Tongue (tissue), 2 donors: ENCODE measurements around the gene FOXA1. TPM values are rescaled to one million over a fixed set of nuclear protein-coding genes. Genes with fewer than 3 reads are reported as not detected.

Experiments
- DNase-seq: peaks from one replicate; pipeline ENCODE4 v3.0.0-alpha.2; 2015
- total RNA-seq: library from RNA; depleted of rRNA; stranded (reverse); fragments of >200 nt; gene quantifications from one replicate; pipeline ENCODE4 v1.2.3, GENCODE V29; 2014

The FOXA1 gene
- total RNA-seq, 1 donor from 2014 or later: 15.9 TPM

DNA sequence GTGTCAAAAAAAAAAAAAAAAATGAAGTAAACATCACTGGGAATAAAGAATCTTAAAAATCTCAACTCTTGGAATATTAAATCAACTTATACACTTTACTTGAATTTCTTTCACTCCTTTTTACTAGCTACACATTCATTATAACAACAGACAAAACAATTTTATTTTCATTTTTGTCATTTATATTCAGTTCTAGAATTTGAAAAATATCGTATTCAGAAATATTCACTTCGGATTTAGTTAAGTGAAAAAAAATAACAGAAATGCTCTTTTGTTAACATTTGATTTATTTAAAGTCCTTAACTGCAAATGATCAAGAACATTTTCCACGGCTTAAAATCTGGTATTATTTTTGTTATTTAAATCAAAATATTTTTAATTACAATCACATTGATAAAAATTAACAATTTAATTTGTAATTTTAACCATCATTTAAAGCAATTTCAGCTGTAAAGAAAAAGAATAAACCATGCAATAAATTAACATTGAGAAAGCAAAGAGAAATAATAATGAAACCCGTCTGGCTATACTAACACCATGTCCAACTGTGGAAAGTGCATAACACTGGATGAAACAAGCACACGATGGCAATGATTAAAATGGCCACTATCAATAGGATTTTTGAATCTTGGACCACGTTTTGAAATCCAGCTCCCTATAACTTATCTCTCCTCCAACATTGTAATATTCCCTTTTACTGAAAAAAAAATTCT is 5.2 kb downstream of the FOXA1 start:
- peak; percentile 33 for DNase-seq

DNA sequence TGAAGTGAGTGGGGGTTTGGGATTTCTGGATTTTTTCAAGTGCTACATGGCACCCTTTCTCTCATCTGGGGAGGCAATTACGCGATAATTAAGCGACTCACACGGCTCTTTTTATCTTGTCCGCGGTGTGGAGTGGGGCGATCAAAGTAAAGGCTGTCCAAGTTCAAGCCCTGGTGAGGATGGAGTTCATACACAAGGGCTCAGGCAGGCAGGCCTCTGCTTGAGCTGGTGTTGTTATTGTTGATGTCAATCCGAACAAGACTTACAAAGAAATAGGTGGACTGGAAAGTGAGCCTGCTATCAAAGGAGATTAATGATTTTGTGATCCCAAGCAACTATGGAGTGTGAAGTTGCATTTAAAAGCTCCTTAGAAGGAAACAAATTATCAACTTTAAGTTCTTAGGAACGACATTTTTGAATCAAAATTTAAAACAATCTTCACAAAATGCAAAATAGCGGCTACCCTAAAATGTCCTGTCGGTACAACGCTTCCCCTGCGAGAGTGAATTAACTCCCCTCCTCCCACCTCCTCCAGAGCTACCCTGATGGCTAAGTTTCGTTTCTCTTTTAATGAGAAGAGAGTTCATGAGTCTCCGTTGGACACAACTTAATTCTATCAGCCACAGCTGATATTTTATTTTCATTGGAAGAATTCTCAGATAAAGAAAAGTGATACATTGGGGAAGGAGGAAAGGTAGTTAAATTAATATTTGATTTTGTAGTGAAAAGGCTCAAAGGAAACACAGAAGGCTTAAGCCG is 5.9 kb downstream of the FOXA1 start:
- DNase-seq: peak; percentile 42

DNA sequence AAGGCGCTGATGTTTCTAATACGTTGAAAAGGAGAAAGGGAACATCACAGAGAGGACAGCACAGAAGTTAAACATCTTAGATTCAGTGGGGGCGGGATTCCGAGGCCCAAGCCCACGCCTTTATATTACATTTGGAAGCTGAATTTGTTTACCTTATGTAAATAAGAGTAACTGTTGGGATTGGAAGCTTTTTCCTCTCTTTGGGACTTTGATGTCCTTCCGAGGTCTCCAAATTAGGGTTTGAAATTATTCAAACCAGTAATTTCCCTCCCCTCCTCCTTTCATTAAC is 6.4 kb downstream of the FOXA1 start:
- DNase-seq: peak; percentile 47

DNA sequence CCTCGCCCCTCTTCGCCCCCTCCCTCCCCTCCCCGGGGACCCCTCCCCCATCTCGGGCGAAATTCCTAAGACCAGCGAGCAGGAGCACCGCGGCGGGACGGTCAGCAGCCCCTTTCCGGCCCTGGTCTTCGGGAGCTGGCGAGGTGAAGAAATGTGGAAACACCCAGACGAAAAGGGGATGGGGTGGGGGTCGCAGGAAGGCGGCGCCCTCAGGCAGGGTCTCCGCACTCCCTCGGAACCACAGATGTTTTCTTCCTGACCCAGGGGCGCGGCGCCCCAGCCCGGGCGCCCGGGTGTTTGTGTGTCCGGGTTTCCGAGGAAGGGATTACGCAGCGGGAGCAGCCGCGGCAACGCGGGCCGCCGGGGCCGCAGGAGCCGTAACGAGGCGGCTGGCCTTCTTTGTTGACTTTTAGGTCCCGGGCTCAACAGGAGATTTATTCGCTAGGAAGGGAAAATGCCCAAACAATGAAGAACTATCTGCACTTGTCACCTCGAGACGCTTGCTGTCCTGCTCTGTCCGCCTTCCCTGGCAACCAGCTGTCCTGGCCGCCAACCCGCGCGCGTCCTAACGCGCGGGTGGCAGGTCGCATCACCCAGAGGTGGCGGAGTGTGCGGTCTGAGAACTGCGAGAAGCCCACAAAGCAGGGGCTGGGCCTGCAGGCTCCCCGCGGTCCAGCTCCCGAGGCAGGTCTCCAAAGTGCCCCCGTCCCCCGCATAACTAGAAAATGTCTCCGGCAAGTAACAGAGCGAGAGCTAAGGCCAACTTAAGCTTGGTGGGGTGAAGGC is 7.0 kb downstream of the FOXA1 start:
- peak; percentile 32 for DNase-seq

DNA sequence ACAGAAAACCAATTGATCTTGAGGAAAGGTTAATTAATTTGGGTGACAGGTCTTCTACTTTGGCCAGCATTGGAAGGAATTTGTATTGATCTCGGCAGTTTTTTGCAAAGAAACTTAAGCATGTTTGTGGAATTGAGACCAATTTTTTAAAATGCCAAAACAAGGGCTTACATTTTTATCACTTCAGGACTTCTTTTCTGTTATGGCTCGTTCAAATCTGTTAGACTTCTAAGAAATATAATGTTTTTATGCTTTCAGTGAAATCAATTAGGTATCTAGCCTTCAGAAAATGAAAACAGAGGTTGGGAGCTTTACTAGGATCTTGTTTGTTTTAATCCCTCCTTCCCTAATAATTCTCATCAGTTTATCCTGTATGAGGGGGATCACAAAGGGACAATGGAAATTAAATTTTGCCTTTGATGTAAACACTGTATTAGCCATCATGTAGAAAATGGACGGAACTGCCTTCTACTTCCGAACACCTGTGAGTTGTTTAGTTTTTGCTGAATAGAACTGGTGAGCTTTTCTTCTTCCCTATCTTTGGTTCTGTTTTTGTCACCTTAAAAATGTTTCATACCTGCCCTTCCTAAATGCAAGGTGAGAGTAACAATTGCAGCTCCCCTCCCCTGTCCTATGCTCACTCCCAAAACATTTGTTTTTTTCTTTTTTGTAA is 7.8 kb downstream of the FOXA1 start:
- peak; percentile 51 for DNase-seq

DNA sequence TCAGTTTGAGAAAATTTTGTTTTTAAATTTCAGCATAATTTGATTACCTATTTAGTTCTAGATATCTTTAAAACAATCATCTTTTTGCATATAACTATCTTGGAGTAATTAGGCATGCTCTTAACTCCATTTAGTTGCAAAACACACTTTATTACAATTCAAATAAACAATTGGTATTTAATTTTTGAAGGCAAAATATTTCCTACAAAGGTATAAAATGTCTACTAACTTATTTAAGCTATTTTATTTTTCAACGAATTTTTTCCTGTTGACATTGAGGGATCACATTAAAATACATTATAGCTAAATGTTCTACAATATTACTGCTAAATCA is 8.3 kb downstream of the FOXA1 start:
- no peak for DNase-seq

DNA sequence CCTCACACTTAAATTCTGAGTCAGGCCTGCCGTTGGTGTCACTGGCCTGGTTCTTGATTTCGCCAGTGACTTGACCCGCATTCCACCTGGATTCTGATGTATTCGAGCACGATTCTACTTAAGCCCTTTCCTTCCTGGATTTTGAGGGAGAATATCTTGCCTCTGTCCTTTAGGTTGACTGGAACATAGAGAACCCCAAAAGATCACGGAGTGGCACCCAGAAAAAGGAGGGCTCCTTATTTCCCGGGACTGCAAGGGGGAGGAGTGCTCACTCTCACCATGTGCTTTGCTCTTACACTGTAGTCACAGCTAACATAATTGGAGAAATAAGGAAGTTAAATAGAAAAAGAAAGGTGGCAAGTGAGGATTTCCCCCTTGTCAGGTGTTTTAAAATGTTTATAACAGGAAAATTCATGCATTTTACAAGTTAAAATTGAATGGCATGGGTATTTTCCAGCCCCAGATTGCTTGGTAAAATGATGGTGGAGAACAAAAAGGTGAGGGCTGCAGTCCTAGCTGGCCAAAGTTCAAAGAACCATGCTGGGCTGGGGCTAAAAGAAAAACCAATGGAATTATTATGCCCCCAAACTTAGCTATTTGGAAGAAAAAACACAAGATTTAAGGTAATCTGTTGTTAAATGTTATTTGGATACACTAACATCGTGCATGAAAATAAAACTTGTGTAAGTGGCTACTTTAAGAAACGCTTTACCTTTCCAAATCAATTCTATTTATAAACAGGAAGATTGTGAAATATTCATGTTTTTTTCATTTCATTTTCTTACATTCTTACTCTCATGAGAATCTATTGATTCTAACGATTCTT is 8.9 kb downstream of the FOXA1 start:
- no peak for DNase-seq

DNA sequence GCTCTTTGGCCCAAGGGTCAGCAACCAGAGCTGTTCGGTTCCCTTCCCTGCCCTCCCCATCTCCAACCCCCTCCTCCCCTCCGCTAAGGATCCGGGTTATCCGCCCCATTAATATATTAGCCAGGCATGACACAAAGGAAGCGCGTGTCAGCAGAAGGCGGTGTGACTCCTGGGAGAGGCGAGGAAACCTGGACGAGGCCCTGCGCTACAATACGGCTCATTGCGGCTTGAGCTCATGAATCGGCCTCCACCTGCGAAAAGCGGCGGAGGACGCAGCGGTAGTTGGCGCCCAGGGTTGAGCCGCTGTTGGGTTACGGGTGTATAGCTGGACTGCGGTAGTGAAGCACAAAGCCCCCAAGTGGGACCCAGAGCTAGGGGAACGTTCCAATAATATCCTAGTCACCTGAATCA is 9.9 kb downstream of the FOXA1 start:
- DNase-seq: no peak

DNA sequence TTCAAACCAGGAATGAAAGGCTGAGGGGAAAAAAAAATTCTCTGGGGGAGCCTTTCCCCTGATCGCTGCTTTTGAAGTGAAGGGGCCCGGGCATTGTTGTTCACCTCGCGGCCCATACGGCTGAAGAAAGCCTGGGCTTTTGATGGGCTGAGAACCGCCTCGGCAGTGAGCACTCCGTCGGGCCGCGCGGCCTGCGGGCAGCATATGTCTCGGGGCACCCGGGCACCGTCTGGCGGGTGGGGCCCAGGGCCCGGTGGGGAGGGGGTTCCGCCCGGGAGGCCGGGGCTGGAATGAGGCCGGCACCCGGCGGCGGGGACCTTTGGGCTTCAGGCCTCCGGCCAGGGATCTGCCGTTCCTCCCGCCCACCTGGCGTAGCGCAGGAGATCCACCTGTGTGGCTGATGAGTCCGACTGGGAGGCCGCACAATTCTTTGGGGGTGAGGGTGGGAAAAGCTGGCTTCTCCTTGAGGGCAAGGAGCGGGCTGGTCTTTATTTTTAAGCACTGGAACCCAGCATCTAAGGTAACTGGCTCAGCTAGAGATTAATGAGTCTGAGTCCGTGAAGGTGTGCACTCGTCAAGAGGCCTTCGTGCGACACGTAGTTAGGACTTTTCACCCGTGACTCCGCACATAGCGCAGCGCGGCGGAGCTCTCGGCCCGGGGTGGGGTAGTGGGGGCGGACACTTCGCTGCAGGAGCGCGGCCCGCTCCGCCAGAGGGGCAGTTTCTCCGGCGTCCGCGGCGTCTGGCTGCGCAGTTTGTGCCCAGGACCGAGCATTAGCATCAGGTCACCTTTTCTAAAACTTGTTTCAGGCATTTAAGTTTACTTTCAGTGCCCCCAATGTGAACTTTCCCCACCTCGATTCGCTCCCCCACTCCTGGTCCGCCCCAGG is 10.6 kb downstream of the FOXA1 start:
- no peak for DNase-seq

DNA sequence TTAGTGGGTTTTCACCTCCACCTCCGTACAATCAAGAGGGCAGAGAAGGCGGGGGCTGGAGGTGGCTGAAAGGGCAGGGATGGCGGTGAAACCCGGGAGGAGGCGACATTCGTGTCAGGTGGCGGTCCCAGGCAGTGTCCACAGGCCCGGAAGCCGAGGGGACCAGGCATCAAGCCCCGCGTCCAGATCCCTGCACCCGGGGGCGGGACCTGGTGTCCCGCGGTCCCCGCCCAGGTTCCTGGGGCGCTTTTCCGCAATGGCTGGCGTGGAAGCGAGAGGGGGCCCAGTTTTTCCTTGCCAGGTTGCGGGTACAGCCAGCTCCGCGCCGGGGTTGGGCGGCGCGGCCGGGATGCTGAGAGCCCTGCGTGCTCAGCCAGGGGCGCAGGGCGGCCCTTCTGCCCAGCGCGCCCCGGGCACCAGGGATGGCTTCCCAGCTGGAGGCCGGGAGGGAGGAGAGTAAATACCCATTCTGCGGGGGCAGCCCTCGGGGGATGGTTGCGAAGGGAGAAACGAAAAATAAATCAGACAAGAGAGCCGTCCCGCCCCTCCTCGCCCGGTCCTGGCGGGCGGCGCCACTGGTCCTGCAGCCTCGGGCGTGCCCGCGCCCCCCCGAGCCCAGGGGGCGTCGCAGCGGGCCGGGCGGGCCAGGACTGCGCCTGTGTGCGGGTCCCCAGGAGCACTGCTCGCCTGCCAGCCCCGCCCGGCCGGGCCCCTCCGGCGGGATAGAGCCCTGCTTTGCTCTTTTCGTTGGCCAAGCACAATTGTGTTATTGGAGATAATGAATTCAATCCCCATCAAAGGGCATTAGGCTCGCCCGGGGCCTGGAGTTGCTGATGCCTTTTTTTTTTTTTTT is 11.5 kb downstream of the FOXA1 start:
- DNase-seq: no peak

DNA sequence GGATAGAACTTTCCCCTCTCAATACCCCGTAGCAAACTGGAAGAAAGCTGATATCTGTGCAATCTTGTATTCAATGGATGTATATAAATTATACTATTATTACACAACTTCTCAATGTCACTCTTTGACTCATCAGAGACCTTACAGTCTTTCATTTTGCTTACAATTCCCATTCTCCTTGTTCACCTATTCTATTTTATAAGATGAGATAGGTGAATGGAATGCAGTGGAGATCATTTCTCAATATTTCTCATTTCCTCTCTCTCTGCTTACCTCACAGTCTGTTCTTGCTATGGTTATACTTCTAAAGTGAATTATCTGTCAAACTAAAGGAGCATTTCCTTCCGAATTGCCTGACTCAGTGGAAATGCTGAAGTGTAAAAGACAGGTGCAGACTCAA is 14.9 kb downstream of the FOXA1 start:
- DNase-seq: no peak

DNA sequence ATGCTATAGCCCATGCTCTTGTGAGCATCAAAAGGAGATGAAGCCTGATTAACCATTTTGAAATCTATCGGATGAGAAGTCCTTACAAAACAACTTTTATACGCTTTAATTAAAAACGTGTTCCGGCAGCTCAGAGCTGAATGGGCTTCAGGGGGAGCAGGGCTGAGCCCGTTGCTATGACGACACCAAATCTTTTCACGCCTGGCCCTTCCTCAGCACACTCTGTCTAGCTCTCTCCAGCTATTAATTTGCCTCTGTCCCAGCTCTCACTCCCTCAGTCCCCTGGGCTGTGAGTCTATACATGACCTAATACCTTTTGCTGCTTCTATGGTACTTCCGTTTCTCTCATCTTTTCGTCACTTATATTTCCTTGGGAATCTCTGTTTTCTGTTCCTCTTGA is 15.8 kb downstream of the FOXA1 start:
- DNase-seq: peak; percentile 32

DNA sequence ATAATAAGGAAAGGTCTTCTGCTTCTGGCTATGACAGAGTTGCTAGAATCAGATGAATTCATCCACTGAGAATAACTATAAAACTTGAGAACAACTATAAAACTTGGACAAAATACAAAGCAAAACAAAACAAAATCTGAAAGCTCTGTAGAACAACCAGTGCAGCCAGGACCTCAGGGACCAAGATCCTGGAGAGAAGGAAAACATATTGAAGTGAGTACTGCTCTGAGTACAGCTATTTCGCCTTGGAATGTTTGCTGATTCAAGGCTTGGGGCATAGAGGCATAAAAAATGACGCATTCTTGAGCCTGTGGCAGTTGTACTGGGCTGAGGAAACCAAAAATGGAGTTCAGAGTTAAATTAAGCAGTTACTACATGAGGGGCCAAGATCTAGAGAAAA is 21.7 kb downstream of the FOXA1 start:
- no peak for DNase-seq

DNA sequence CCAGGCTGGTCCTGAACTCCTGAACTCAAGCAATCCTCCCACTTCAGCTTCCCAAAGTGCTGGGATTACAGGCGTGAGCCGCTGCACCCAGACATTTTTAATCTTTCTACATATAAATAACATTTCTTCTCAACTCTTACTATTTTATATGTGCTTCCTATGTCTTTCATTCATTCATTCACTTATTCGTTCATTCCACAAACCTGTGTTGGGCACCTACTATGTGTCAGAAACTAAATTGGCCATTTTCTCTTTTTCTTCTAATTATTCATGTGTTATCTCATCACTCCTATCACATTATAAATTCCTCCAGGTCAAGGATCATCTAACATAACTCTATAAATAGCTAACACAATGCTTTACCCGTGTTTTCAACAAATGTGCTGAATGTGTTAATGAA is 23.7 kb downstream of the FOXA1 start:
- no peak for DNase-seq

DNA sequence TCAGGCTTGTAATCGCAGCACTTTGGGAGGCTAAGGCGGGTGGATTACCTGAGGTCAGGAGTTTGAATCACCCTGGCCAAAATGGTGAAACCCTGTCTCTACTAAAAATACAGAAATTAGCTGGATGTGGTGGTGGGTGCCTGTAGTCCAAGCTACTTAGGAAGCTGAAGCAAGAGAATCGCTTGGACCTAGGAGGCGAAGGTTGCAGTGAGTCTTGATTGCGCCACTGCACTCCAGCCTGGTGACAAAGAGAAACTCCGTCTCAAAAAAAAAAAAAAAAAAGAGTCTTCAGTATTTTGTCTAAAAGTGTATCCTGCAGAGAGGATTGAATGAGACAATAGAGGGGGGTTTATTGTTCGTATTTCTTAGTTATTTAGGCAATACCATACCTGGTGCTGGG is 25.3 kb downstream of the FOXA1 start:
- no peak for DNase-seq

DNA sequence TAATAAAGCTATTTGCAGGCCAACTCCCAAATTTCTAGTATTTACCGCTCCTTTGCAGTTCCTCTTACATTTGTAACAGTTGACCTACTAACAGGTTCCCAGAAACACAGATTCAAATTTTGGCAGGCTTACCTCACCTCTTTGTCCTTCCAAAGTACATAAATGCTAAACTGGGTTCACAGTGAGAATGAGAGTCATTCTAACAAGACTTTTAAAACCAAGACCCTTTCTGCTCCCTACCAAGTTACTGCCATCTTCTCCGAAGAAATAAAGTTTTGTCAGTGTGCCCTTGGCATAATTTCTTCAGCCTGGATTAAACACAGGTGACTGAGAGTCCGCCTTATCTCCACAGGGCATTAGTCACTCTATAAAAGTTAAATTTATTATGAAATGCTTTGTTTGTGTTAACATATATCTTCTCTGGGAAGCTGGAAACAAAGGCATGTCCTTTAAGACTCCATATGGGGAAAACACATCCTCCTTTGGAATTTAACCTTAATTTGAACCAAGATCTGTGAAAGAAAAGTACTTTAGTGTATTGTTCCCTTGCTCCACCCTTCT is 28.2 kb downstream of the FOXA1 start:
- DNase-seq: no peak

DNA sequence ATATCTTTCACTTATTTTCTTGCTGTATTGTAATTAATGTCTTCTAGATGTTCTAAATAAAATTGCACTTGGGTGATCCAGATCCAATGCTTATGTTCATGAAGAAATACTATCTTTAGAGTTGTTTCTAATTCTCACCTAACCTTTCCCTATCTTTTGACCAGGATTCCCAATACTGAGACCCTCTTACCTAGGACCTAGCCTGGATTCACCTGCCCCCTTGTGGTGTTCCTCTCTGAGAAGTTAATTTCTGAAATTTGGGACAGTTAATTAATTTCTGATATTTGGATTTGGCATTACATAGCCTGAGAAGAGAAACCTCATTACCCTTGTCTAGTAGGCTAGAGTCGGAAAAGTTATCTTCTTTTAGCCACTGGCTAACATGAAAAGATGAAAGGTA is 29.5 kb downstream of the FOXA1 start:
- DNase-seq: no peak

DNA sequence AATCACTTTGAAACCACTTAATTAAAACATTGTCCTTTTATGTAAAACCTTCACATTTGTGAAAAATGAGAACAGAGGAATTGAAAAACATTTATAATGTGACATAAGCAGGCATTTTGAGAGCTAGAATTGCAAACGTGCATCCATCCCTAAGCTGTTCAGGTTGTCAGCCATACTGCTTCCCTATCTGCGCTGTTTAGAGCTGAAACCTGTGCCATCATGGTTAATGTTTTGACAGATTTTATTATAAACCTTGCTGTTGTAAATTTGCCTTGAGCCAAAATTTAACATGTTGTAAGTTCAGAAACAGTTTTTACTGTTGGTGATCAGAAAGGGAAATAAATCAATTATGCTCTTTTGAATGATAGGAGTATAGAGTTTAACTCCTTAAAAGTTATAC is 31.9 kb downstream of the FOXA1 start:
- DNase-seq: no peak

DNA sequence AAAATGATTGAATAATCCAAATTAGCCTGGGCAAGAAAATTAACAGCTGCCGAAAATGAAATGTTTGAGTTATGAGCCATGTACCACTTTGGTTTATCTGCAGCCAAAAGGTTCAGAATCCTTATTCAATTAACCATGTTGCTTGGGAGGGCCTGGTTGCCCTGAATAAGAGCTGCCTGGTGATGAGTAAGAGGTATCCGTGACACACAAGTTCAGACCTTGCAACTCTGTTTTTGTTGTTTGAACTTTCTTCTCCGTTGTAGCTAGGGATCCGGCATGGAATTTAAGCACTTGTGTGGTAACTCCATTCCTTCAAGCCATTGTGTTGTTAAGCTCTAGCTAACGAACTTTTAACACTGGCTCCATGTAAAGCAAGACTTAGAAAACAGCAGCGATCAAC is 35.7 kb downstream of the FOXA1 start:
- no peak for DNase-seq

DNA sequence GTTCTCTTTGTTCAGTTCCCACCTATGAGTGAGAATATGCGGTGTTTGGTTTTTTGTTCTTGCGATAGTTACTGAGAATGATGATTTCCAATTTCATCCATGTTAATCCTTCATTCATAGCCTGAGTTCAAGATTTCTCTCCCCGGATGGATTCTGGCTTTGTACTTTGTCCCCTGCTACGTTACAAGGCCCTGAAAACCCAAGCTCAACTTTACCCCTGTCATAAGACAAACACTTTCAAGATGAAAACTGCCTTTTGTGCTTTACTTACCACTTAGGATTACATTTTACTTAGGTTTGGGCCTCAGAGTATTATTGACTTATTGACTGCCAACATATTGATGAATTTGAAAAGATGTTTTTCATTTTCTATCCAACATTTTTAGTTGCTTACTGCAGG is 36.3 kb downstream of the FOXA1 start:
- no peak for DNase-seq
